Kidney (tissue), 14 donors: Measurements from ENCODE around the gene RHBDL2. TPM values are rescaled to one million over a fixed set of nuclear protein-coding genes. Genes with fewer than 3 reads are reported as not detected.
A peak's percentile ranks its signal among the peaks of the same experiment; 100 is the strongest.

Experiments
- DNase-seq, 5 donors: peaks; one replicate each; pipeline ENCODE4 v3.0.0-alpha.2; 2013 to 2020
- FAIRE-seq: peaks from 2 replicates; lab custom pipeline; 2012; peaks lifted over from hg19 to GRCh38; lab: Jason Lieb, UNC
- H3K27ac ChIP-seq, 2 donors: one replicate each; pipeline ENCODE4 v1.7.0; 2013; ENCODE audit warnings: low read depth in 2 of 2, low read length in 2 of 2, inconsistent platforms in 1 of 2
- H3K27me3 ChIP-seq: one replicate; pipeline ENCODE4 v1.7.1; 2013; ENCODE audit warnings: low read length, inconsistent platforms; ENCODE audit not compliant: control insufficient read depth, insufficient read depth
- H3K36me3 ChIP-seq, 3 donors: one replicate each; pipeline versions ENCODE4 v1.7.0 to v1.7.1; 2013; ENCODE audit warnings: low read length in 3 of 3, control low read depth in 1 of 3, inconsistent platforms in 1 of 3; ENCODE audit not compliant: insufficient read depth in 3 of 3, control insufficient read depth in 2 of 3
- H3K4me1 ChIP-seq, 3 donors: one replicate each; pipeline versions ENCODE4 v1.7.0 to v1.7.1; 2013; ENCODE audit warnings: low read length in 3 of 3, inconsistent platforms in 1 of 3, low read depth in 1 of 3; ENCODE audit not compliant: control insufficient read depth in 2 of 3, insufficient read depth in 2 of 3
- H3K4me3 ChIP-seq, 3 donors: one replicate each; pipeline versions ENCODE4 v1.7.0 to v1.8.1; 2013; ENCODE audit warnings: low read length in 3 of 3, control low read depth in 1 of 3, inconsistent platforms in 1 of 3
- H3K9ac ChIP-seq, 3 donors: one replicate each; pipeline versions ENCODE4 v1.7.0 to v1.7.1; 2013; ENCODE audit warnings: low read length in 3 of 3, control low read depth in 1 of 3, inconsistent platforms in 1 of 3
- H3K9me3 ChIP-seq, 3 donors: one replicate each; pipeline versions ENCODE4 v1.7.0 to v1.7.1; 2013; ENCODE audit warnings: low read length in 3 of 3, control low read depth in 1 of 3, inconsistent platforms in 1 of 3; ENCODE audit not compliant: control insufficient read depth in 2 of 3, insufficient read depth in 1 of 3
- CTCF ChIP-seq: IDR thresholded peaks from 3 replicates; pipeline ENCODE4 v1.5.1; 2012; ENCODE audit warnings: mild to moderate bottlenecking, moderate library complexity, borderline replicate concordance; ENCODE audit not compliant: insufficient read depth; ENCODE audit errors: extremely low read depth
- intact Hi-C: fragments of 100-400 bp; cut with DNase I; formaldehyde crosslinking; loops from one replicate; pipeline ENCODE4 v1.11.1; 2022
- polyA plus RNA-seq: library from polyadenylated mRNA; stranded (reverse); fragments of 350-450 nt; fragmentation: Illumina TruSeq; extraction: RNeasy Lipid Tissue Mini Kit (QIAGEN cat#74804); gene quantifications from one replicate; pipeline ENCODE4 v1.2.3, GENCODE V29; 2014; ENCODE audit warnings: low read depth, low replicate concordance; ENCODE audit not compliant: insufficient read depth
- total RNA-seq: library from RNA; stranded (reverse); fragmentation: NEBNext Ultra II Directional; extraction: Animal tissue kit (Norgen Biotek cat#: 25700); gene quantifications from one replicate; pipeline ENCODE4 v1.2.1, GENCODE V29; 2021
- donor health status: control.
- donor health status: control.
- donor health status: control.
- donor health status: control.
- donor health status: control.
- donor health status: DM: yes; HTN: yes; CAD: no.
- donor health status: Normal renal cell carcinoma (clear cell type).

RHBDL2 gene
- total and polyA plus RNA-seq, 2 donors from 2014 or later: 0.34 to 2.1 TPM

- H3K4me3 ChIP-seq: no peak overlapping the region
- no peak overlapping the region for H3K27ac ChIP-seq
- TF ChIP-seq CTCF: no peak
- no peak for DNase-seq
- no peaks in the 10 kb centered on the region for H3K36me3 ChIP-seq
- no peaks in the 10 kb centered on the region for H3K27me3 ChIP-seq
- intact Hi-C loops: no loop called here
- H3K4me1 ChIP-seq: peaks cover 0 to 10% (median 9%) of the 10 kb centered on the region in 3 donors
- no peaks in the 10 kb centered on the region for H3K9me3 ChIP-seq
- H3K9ac ChIP-seq: no peak overlapping the region
- FAIRE-seq: no peak
Observed at GRCh38 chr1:38870996-38871395, 70.6 kb downstream of the RHBDL2 start.

GRCh38 chr1:38867208-38867607 lies 74.4 kb downstream of the RHBDL2 start:
- TF ChIP-seq CTCF: no peak
- Histone ChIP-seq H3K27me3 (no peaks in the 10 kb centered on the region), H3K9ac (no peak overlapping the region), H3K9me3 (no peaks in the 10 kb centered on the region), H3K27ac (no peak overlapping the region), H3K4me3 (no peak overlapping the region), H3K4me1 (peaks cover 0 to 3% (median 0%) of the 10 kb centered on the region in 3 donors), H3K36me3 (peaks cover 0 to 2% (median 0%) of the 10 kb centered on the region in 3 donors)
- FAIRE-seq (no peak), DNase-seq (no peak)
- intact Hi-C loops: no loop called here

GRCh38 chr1:38865112-38865715 lies 76.4 kb downstream of the RHBDL2 start:
- intact Hi-C loops: no loop called here
- no peak for TF ChIP-seq CTCF
- Histone ChIP-seq H3K4me1 (peaks cover 0 to 12% (median 0%) of the 10 kb centered on the region in 3 donors), H3K9ac (no peak overlapping the region), H3K27me3 (no peaks in the 10 kb centered on the region), H3K9me3 (no peaks in the 10 kb centered on the region), H3K27ac (no peak overlapping the region), H3K36me3 (peaks cover 0 to 2% (median 0%) of the 10 kb centered on the region in 3 donors), H3K4me3 (no peak overlapping the region)
- no peak for DNase-seq
- no peak for FAIRE-seq

- DNase-seq (no peak), FAIRE-seq (no peak)
- TF ChIP-seq CTCF: no peak
- no peak overlapping the region for H3K27ac ChIP-seq
- peak overlapping the region; percentile 80 to 95 (median 93) for H3K9ac ChIP-seq
- peak overlapping the region; percentile 72 to 95 (median 94) for H3K4me3 ChIP-seq
- peaks cover 0 to 17% (median 0%) of the 10 kb centered on the region in 3 donors for H3K4me1 ChIP-seq
- H3K9me3 ChIP-seq: no peaks in the 10 kb centered on the region
- peaks cover 2 to 10% (median 4%) of the 10 kb centered on the region in 3 donors for H3K36me3 ChIP-seq
- H3K27me3 ChIP-seq: no peaks in the 10 kb centered on the region
- intact Hi-C loops: no loop called here
Observed at GRCh38 chr1:38860454-38860795, 81.2 kb downstream of the RHBDL2 start.
